Activated naive CD8-positive, alpha-beta T cell treated with anti-CD3 and anti-CD28 coated beads for 36 hours (primary cell): Measurements from ENCODE around the gene OTUD5. TPM values are rescaled to one million over a fixed set of nuclear protein-coding genes. Genes with fewer than 3 reads are reported as not detected.

Experiments used
- DNase-seq: peaks from one replicate; pipeline ENCODE4 v3.0.0; 2021
- H3K27ac Mint-ChIP-seq: one replicate; pipeline ENCODE4 v1.8.0; 2022; ENCODE audit warnings: mild to moderate bottlenecking, moderate library complexity, mixed read lengths
- H3K27me3 Mint-ChIP-seq: one replicate; pipeline ENCODE4 v1.8.0; 2022; ENCODE audit warnings: mild to moderate bottlenecking, mixed read lengths
- H3K36me3 Mint-ChIP-seq: one replicate; pipeline ENCODE4 v1.8.0; 2021; ENCODE audit warnings: mild to moderate bottlenecking, mixed read lengths
- H3K4me1 Mint-ChIP-seq: one replicate; pipeline ENCODE4 v1.8.0; 2021; ENCODE audit warnings: mixed read lengths
- H3K4me3 Mint-ChIP-seq: one replicate; pipeline ENCODE4 v1.8.0; 2022; ENCODE audit warnings: mild to moderate bottlenecking, moderate library complexity, mixed read lengths
- H3K9me3 Mint-ChIP-seq: one replicate; pipeline ENCODE4 v1.8.0; 2022; ENCODE audit warnings: mixed read lengths
- total RNA-seq, 2 experiments: library from RNA; stranded (reverse); gene quantifications; one replicate each; pipeline ENCODE4 v1.2.3, GENCODE V29; 2021

Gene OTUD5
- total RNA-seq, 2 experiments from 2014 or later = 57.3 to 59.5 TPM

DNA sequence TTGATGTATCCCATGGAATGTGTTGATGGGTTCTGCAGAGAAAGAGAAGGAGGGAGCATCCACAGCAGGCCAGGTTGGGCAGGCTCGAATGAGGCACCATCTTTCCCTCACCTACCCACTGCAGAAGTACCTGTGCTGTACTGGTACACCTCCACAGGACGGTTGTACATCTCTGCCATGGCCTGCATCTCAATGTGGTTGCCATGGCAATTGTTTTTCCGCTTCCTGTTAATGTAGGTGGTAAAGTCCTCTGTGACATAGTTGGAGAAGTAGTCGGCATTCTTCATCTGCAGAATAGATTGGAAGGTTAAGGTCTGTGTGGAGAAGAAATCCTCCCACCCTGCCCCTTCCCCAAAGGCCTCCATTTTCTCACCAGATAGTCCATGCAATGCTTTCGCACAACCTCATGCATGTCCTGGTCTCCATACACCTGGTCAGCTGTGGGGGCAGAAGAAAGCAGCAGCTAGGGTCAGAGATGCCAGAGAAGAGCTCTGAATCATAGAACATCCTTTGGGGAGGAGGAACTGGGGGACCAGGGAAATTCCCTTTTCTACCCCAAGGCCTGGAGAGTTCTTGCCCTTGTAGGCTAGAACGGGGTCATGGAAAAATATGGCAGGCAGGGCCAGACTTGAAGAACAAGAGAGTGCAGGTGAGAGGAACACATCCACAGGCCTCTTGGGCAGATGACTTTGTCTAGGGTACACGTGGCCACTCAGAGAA lies 22.7 kb downstream of the OTUD5 start:
- H3K9me3 Mint-ChIP-seq = no peaks in the 10 kb centered on the region
- peaks cover 59% of the 10 kb centered on the region for H3K36me3 Mint-ChIP-seq
- peaks cover 53% of the 10 kb centered on the region for H3K4me1 Mint-ChIP-seq
- peak overlapping the region; percentile 55 for H3K4me3 Mint-ChIP-seq
- no peak for DNase-seq
- H3K27ac Mint-ChIP-seq = peak overlapping the region; percentile 99
- no peaks in the 10 kb centered on the region for H3K27me3 Mint-ChIP-seq

DNA sequence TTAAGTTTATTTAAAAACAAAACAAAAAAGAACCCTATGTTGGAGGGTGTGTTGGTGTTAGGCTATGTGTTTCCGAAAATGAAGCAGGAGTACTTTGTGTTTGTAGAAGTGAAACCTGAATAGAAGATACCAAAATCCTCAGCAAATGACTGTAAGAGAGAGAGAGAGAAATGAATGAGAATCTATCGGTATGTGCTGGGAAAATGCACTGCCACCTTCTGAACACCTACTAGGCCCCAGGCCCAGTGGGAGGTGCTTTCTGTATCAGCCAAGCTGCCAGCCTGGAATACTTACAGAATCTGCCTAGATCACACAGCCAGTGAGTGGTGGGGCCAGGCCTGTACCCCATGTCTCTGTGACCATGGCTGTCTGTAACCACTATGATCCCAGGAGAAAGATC lies 23.6 kb downstream of the OTUD5 start:
- no peaks in the 10 kb centered on the region for H3K9me3 Mint-ChIP-seq
- H3K4me1 Mint-ChIP-seq = peaks cover 43% of the 10 kb centered on the region
- H3K27ac Mint-ChIP-seq = peak overlapping the region; percentile 99
- peak overlapping the region; percentile 47 for H3K4me3 Mint-ChIP-seq
- no peaks in the 10 kb centered on the region for H3K27me3 Mint-ChIP-seq
- peaks cover 56% of the 10 kb centered on the region for H3K36me3 Mint-ChIP-seq
- no peak for DNase-seq

DNA sequence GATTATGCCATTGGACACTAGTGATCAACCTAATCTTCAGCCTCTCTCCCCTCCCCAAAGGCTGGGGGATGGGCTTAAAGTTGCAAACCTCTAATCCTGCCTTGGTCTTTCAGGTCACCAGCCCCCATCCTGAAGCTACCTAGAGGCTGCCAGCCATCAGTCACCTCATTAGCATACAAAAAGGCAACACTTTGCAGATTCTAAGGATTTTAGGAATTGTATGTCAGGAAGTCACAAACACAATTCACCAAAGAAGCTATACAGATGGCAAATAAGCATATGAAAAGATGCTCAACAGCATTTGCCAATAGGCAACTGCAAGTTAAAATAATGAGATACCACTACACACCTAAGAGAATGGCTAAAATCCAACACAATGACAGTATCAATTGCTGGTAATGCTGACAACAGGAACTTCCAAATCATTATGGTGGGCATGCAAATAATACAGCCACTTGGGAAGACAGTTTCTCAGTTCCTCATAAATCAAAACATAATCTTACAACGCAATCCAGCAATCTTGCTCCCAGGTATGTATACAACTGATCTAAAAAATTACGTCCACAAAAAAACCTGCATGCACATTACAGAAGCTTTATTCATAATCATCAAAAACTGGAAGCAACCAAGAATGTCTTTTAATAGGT lies 29.5 kb downstream of the OTUD5 start:
- H3K4me3 Mint-ChIP-seq = no peak overlapping the region
- H3K27me3 Mint-ChIP-seq = no peaks in the 10 kb centered on the region
- no peak for DNase-seq
- no peak overlapping the region for H3K27ac Mint-ChIP-seq
- no peaks in the 10 kb centered on the region for H3K9me3 Mint-ChIP-seq
- H3K36me3 Mint-ChIP-seq = peaks cover 26% of the 10 kb centered on the region
- peaks cover 17% of the 10 kb centered on the region for H3K4me1 Mint-ChIP-seq

DNA sequence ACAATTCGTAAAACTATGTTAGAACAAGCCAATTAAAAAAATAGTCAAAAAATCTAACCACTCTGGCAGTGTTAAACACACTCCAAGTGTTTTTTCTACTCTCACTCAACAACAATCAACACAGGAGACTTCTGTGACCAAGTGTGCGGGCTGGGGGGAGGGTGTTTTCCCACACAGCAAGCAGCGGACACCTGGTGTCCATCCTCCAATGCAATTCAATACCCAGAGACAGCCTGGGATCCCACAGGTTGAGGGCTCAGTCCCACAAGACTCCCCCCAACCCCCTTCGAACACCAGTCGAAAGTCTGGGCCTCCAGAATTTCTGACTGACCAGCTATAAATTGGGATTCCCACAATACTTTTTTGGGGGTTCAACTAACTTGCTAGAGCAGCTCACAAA lies 30.3 kb downstream of the OTUD5 start:
- no peak for DNase-seq
- H3K4me1 Mint-ChIP-seq = peaks cover 19% of the 10 kb centered on the region
- peaks cover 27% of the 10 kb centered on the region for H3K36me3 Mint-ChIP-seq
- no peaks in the 10 kb centered on the region for H3K27me3 Mint-ChIP-seq
- no peak overlapping the region for H3K27ac Mint-ChIP-seq
- H3K9me3 Mint-ChIP-seq = no peaks in the 10 kb centered on the region
- H3K4me3 Mint-ChIP-seq = no peak overlapping the region

DNA sequence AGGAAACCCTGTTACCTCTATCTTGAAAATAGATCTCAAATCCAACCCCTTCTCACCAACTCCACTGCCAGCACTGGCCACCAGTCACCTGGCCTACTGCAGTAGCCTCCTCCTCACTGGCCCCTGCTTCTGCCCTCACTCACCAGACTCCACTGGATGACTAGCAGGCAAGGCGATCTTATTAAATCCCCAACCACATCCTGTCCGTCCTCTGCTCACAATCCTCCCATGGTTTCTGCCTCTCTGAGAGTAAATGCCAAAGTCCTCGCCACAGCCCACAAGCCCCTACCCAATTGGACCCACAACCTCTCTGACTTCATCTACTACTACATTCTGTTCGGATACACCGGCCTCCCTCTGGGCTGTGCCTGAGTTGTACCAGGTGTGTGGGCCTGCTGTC lies 33.1 kb downstream of the OTUD5 start:
- no peaks in the 10 kb centered on the region for H3K9me3 Mint-ChIP-seq
- no peak for DNase-seq
- H3K27me3 Mint-ChIP-seq = no peaks in the 10 kb centered on the region

DNA sequence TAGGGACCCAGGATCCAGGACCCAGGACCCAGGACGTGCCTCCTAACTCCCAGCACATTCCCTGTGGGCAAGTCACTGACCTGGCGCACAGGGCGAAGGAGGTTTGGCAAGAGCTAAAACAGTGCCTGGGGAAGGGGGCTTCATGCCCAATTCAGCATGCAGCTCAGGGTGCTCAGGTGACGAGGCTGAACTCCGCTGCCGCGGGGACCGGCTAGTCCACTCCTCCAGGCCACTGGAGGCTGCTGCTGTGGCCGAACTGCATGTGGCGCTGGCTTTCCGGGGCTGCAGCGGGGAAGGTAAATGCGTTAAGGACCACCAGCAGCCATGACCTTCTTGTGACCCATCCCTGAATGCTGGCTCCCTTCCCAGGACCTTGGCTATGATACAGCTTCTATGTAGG lies 33.6 kb downstream of the OTUD5 start:
- H3K4me1 Mint-ChIP-seq = peaks cover 43% of the 10 kb centered on the region
- no peaks in the 10 kb centered on the region for H3K9me3 Mint-ChIP-seq
- no peak for DNase-seq
- H3K36me3 Mint-ChIP-seq = peaks cover 30% of the 10 kb centered on the region
- peak overlapping the region; percentile 78 for H3K27ac Mint-ChIP-seq
- H3K27me3 Mint-ChIP-seq = no peaks in the 10 kb centered on the region
- H3K4me3 Mint-ChIP-seq = no peak overlapping the region

More for the DNA sequence above, 33.1 kb downstream of the OTUD5 start:
- Mint-ChIP-seq H3K36me3 (peaks cover 30% of the 10 kb centered on the region), H3K4me3 (no peak overlapping the region), H3K4me1 (peaks cover 43% of the 10 kb centered on the region), H3K27ac (peak overlapping the region; percentile 78)

DNA sequence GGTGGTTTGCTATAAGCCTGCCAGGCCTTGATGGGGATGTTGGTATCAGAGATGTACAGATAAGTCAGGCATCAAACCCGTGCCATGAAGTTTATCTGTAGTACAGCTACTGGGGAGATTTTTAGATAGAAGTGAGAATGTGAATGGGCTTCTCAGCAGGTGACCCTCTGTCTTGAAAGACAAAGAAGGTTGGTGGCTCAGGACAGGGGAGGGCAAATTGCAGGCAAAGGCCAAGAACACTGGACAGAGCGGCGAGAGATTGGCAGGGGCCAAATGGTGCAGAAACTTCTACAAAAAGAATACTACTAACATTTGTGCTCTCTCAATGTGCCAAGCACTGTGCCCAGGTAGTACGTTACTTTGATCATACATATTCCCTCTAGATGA lies 36.7 kb downstream of the OTUD5 start:
- DNase-seq = no peak
- Mint-ChIP-seq H3K27ac (peak overlapping the region; percentile 96), H3K4me1 (peaks cover 40% of the 10 kb centered on the region), H3K27me3 (peaks cover 10% of the 10 kb centered on the region), H3K9me3 (no peaks in the 10 kb centered on the region), H3K36me3 (peaks cover 57% of the 10 kb centered on the region), H3K4me3 (peak overlapping the region; percentile 90)

DNA sequence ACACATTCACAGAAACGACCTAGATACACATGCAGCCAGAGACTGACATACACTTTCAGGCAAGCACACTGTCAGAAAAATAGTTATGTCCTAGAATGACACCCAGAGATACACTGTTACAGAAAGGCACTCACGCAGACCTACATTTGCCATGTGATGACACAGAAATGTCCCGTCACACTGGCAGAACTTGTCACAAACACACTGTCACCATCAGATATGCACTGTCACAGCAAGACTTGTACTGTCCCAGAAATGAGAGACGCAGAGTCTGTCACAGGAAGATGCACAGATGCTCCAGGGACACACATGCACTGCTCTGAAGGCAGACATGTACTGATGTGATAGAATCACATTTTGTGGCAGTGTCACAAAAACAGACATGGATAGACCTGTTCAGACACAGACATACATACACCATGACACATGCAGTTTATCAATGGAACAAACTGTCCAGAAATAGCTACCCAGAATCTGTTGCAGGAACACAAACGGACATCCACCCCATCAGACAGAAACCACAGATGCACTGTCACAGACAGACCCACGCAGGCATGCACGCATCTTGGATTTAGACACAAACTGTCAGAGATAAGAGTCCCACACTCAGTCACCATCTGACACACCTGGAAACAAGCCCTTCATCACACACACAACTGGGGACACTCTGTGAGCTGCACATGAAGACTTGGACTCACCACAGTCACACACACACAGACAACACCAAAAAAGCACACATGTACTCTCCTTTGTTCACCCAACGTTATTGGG lies 37.3 kb downstream of the OTUD5 start:
- H3K36me3 Mint-ChIP-seq = peaks cover 58% of the 10 kb centered on the region
- H3K27me3 Mint-ChIP-seq = peaks cover 10% of the 10 kb centered on the region
- peaks cover 39% of the 10 kb centered on the region for H3K4me1 Mint-ChIP-seq
- H3K9me3 Mint-ChIP-seq = no peaks in the 10 kb centered on the region
- DNase-seq = no peak
- H3K4me3 Mint-ChIP-seq = peak overlapping the region; percentile 90
- H3K27ac Mint-ChIP-seq = peak overlapping the region; percentile 96

DNA sequence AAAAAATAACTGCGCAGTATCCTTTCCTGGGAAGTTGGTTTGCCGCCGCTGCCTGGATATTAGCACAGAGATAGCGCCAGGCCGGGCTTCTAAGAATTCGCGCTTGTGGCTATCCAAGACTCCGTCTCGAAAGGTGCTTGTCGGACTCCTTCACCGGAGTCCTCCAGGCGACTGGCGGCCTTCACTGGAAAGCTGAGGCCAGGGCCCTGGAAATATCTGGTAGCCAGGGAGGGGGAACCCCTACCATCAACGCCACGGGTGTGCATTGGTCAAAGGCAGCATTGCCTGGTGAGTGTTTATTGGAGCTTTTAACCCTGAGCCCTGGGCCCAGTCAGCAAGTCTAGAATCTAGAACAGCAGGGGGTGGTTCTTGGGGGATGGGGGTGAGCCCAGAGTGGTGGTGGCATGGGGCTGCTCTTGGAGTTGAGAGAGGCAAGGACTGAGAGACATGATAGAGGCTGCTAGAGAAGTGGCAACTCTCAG lies 38.0 kb downstream of the OTUD5 start:
- peak; percentile 52 for DNase-seq
- peak overlapping the region; percentile 90 for H3K4me3 Mint-ChIP-seq
- peaks cover 63% of the 10 kb centered on the region for H3K36me3 Mint-ChIP-seq
- H3K9me3 Mint-ChIP-seq = no peaks in the 10 kb centered on the region
- H3K27me3 Mint-ChIP-seq = peaks cover 10% of the 10 kb centered on the region
- peak overlapping the region; percentile 96 for H3K27ac Mint-ChIP-seq
- H3K4me1 Mint-ChIP-seq = peaks cover 39% of the 10 kb centered on the region

DNA sequence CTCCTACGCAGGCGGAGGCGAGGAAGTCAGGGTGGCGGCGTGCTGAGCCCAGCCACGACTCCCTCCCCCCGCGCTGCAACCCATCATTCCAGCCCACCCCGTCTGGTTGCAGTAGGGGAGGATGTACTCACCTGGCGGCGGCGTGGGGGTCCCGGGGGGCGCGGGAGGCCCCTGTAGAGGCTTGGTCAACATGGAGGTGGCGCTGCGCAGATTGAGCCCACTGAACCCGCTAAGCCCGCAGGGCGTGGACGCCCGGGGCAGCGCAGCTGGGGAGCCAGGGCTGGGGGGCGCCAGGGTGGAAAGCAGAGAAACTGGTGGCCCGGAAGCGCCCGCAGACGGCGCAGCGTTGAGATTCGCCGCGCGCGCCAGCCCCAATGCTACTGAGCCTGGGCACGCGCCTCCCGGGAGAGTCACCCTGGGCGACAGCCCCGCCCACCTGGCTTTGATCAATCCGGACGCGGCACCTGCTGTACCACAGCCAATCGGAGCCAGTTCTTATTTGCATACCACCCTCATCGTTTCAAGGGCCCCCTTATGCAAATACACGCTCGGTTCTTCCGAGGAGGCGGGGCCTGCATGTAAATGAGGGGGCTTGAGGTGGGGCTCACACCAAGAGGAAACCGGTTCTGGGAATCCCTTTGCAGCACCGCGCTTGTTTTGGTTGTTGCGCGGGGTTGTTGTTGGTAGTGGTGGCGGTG lies 38.6 kb downstream of the OTUD5 start, which contains the start of gene PIM2:
Gene PIM2 (minus strand): TSS at position 382 of the 698 bp plus-strand sequence. CDS start 190 bp downstream, at position 192.
- H3K27me3 Mint-ChIP-seq = peaks cover 10% of the 10 kb centered on the region
- no peaks in the 10 kb centered on the region for H3K9me3 Mint-ChIP-seq
- H3K4me3 Mint-ChIP-seq = peak within 1 kb of the TSS; percentile 90
- H3K36me3 Mint-ChIP-seq = peaks cover 64% of the 10 kb centered on the region
- peak; percentile 90 for DNase-seq
- peak within 1 kb of the TSS; percentile 96 for H3K27ac Mint-ChIP-seq
- peaks cover 39% of the 10 kb centered on the region for H3K4me1 Mint-ChIP-seq

DNA sequence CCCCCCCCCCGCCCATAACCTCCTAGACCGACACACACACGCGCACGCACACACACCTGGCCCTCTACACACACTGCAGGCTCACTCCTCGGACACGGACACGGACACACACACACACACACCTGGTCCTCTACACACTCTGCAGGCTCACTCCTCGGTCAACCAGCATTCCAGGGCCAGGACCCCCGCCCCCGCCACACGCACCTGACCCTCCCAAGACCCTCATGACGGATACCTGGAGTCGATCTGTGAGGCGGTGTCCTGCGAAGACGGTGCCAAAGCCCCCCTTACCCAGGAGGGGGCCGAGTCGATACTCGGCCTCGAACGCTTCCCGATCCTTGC lies 39.1 kb downstream of the OTUD5 start:
- peak overlapping the region; percentile 96 for H3K27ac Mint-ChIP-seq
- H3K9me3 Mint-ChIP-seq = no peaks in the 10 kb centered on the region
- peaks cover 41% of the 10 kb centered on the region for H3K4me1 Mint-ChIP-seq
- peak overlapping the region; percentile 90 for H3K4me3 Mint-ChIP-seq
- DNase-seq = no peak
- peaks cover 10% of the 10 kb centered on the region for H3K27me3 Mint-ChIP-seq
- peaks cover 69% of the 10 kb centered on the region for H3K36me3 Mint-ChIP-seq

DNA sequence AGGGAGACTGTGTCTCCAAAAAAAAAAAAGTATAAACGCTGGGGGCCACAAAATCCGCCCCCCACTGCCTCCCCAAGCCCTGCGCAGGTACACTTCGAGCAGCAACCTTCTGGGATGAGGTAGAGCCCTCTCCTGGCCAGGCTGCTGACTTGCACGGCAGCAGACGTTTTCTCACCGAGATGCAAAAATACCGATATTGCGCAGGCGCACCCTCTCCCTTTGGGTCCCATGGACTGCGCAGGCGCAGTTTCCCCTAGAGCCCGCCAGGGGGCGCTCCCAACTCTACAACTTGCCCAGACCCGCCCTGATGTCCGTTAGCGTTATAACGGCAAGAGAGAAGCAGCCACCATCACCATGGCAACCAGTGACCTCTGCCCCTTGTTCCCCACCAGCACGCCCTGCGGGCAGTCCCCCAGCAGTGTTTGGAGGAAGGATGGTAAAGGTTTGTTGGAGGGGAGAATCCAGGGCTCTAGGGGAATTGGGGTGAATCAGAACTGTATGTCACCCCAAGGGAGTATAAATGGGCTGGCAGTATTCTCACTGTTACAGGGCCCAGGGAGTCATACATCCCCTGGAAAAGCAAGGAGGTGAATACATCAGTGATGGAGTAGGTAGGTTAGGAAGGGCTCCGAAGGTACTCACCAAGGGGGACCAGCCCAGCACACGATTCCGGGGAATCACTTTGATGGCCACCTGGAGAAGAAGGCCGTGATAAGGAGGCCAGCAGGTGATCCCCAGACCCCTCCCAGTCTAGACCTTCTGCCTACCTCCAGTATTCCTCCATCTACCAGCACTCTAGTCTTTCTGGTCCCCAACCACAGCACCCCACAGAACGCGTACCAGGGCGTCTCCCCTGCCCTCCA lies 40.0 kb downstream of the OTUD5 start:
- Mint-ChIP-seq H3K4me3 (peak overlapping the region; percentile 90), H3K36me3 (peaks cover 70% of the 10 kb centered on the region), H3K27ac (peak overlapping the region; percentile 96), H3K4me1 (peaks cover 44% of the 10 kb centered on the region), H3K9me3 (no peaks in the 10 kb centered on the region), H3K27me3 (peaks cover 10% of the 10 kb centered on the region)
- DNase-seq = peak; percentile 85

DNA sequence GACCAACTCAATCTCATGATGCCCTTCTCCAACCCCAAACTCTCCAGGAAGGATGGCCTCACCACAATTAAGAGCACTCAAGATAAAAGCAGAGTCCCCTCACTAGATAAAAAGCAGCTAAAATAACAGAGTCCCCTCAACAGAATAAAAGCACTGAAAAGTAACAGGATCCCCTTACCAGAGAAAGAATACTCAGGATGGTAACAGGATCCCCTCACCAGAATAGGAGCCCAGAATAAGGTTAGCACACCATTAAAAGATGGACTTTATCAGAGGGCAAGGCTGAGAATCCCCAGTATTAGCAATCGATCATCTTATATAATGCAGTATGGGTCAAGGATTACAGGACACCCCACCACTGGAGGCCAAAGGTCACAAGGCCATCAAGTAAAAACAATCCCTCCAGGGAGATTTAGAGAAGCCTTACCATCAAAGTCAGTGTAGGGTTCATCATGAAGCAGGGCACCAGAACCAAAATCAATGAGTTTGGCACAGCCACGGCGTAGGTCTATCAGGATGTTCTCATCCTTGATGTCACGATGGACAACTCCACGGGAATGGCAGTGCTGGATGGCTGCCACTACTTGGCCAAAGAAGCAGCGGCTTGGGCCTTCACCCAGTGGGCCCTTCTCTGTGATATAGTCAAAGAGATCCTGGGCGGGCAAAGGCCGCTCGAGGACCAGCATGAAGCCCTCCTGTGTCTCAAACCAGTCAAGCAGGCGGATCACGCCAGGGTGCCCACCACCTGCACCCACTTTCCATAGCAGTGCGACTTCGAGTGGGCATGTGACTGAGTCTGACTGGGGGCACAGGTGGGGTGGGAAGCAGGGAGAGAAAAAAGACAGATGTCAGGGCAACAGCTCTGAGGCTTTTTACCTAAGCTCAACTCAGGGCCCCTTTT lies 42.6 kb downstream of the OTUD5 start:
- peak overlapping the region; percentile 90 for H3K4me3 Mint-ChIP-seq
- DNase-seq = no peak
- peaks cover 44% of the 10 kb centered on the region for H3K4me1 Mint-ChIP-seq
- H3K36me3 Mint-ChIP-seq = peaks cover 74% of the 10 kb centered on the region
- no peaks in the 10 kb centered on the region for H3K9me3 Mint-ChIP-seq
- peaks cover 18% of the 10 kb centered on the region for H3K27me3 Mint-ChIP-seq
- peak overlapping the region; percentile 78 for H3K27ac Mint-ChIP-seq
